Neural cell (in vitro differentiated cells): ENCODE results near the gene CCDC88C. TPM values are rescaled to one million over a fixed set of nuclear protein-coding genes. Genes with fewer than 3 reads are reported as not detected.

Source experiments
- H2AFZ ChIP-seq: fragments of 200-600, 300-800 bp; sonication (generic), shearing (Covaris generic); 2 replicates; pipeline ENCODE4 v1.6.0; 2014; ENCODE audit warnings: low read depth, mild to moderate bottlenecking, antibody characterized with exemption, low read length, moderate library complexity
- H3F3A ChIP-seq: fragments of 200-600 bp; shearing (Covaris generic); 2 replicates; pipeline ENCODE4 v1.6.1; 2016; ENCODE audit warnings: mild to moderate bottlenecking, moderate library complexity, mixed read lengths, antibody characterized with exemption, low read length; ENCODE audit not compliant: insufficient read depth, poor library complexity, severe bottlenecking
- H3K27ac ChIP-seq: fragments of 200-600, 300-800 bp; sonication (generic), shearing (Covaris generic); 2 replicates; pipeline ENCODE4 v1.5.1; 2014; ENCODE audit warnings: mild to moderate bottlenecking, low read length, moderate library complexity
- H3K27me3 ChIP-seq: fragments of 300-800, 200-600 bp; sonication (generic), shearing (Covaris generic); 2 replicates; pipeline ENCODE4 v1.6.0; 2014; ENCODE audit warnings: mild to moderate bottlenecking, low read depth, low read length, moderate library complexity; ENCODE audit not compliant: insufficient read depth
- H3K36me3 ChIP-seq: fragments of 300-800, 200-600 bp; sonication (generic), shearing (Covaris generic); 2 replicates; pipeline ENCODE4 v1.5.1; 2014; ENCODE audit warnings: mild to moderate bottlenecking, antibody characterized with exemption, low read length, moderate library complexity; ENCODE audit not compliant: insufficient read depth
- H3K4me2 ChIP-seq: fragments of 300-800, 200-600 bp; sonication (generic), shearing (Covaris generic); 2 replicates; pipeline ENCODE4 v1.6.0; 2014; ENCODE audit warnings: mild to moderate bottlenecking, low read length
- H3K4me3 ChIP-seq: fragments of 300-800, 200-600 bp; sonication (generic), shearing (Covaris generic); 2 replicates; pipeline ENCODE4 v1.5.1; 2014; ENCODE audit warnings: mild to moderate bottlenecking, low read length, moderate library complexity
- H3K79me2 ChIP-seq: fragments of 200-600 bp; shearing (Covaris generic); replicated peaks from 2 replicates; pipeline ENCODE4 v1.6.0; 2014; ENCODE audit warnings: mild to moderate bottlenecking, low read length, moderate library complexity; ENCODE audit not compliant: insufficient read depth
- H3K9ac ChIP-seq: fragments of 300-800, 200-600 bp; sonication (generic), shearing (Covaris generic); 2 replicates; pipeline ENCODE4 v1.6.1; 2016; ENCODE audit warnings: mild to moderate bottlenecking, low read length, mixed read lengths
- H3K9me2 ChIP-seq: fragments of 200-600 bp; shearing (Covaris generic); 2 replicates; pipeline ENCODE4 v1.6.1; 2016; ENCODE audit warnings: mild to moderate bottlenecking, low read length, mixed read lengths; ENCODE audit not compliant: insufficient read depth
- H3K9me3 ChIP-seq: fragments of 200-600, 300-800 bp; sonication (generic), shearing (Covaris generic); 2 replicates; pipeline ENCODE4 v1.6.1; 2016; ENCODE audit warnings: mild to moderate bottlenecking, mixed run types, low read length, moderate library complexity, mixed read lengths
- H4K20me1 ChIP-seq: fragments of 200-600 bp; shearing (Covaris generic); 2 replicates; pipeline ENCODE4 v1.6.1; 2016; ENCODE audit warnings: mild to moderate bottlenecking, mixed run types; ENCODE audit not compliant: insufficient read depth
- EP300 ChIP-seq: fragments of 450-650 bp; conservative IDR thresholded peaks from 2 replicates; pipeline ENCODE4 v1.6.1; 2014; ENCODE audit warnings: antibody characterized with exemption, mild to moderate bottlenecking, moderate library complexity; ENCODE audit not compliant: poor library complexity, severe bottlenecking
- EZH2 ChIP-seq: fragments of 200-600, 300-800 bp; shearing (Covaris generic), sonication (generic); IDR thresholded peaks from 2 replicates; pipeline ENCODE4 v1.6.1; 2014; ENCODE audit warnings: antibody characterized with exemption, low read length, borderline replicate concordance, mild to moderate bottlenecking; ENCODE audit not compliant: insufficient read depth, poor library complexity, severe bottlenecking
- MXI1 ChIP-seq: fragments of 450-650 bp; conservative IDR thresholded peaks from 2 replicates; pipeline ENCODE4 v1.6.1; 2014; ENCODE audit warnings: antibody characterized with exemption, mild to moderate bottlenecking; ENCODE audit not compliant: poor library complexity, severe bottlenecking
- POLR2AphosphoS5 ChIP-seq: IDR thresholded peaks from 2 replicates; pipeline ENCODE4 v1.6.1; 2012
- RAD21 ChIP-seq: fragments of 450-650 bp; conservative IDR thresholded peaks from 2 replicates; pipeline ENCODE4 v1.6.1; 2014; ENCODE audit warnings: antibody characterized with exemption, mild to moderate bottlenecking, moderate library complexity
- SMC3 ChIP-seq: fragments of 450-650 bp; conservative IDR thresholded peaks from 2 replicates; pipeline ENCODE4 v1.6.1; 2014; ENCODE audit warnings: antibody characterized with exemption, mild to moderate bottlenecking, moderate library complexity; ENCODE audit not compliant: poor library complexity
- TAF1 ChIP-seq: IDR thresholded peaks from 2 replicates; pipeline ENCODE4 v1.6.1; 2012; ENCODE audit warnings: low read depth
- polyA plus RNA-seq: library from polyadenylated mRNA; depleted of rRNA; stranded (reverse); fragments of >200 nt; gene quantifications from 2 replicates; pipeline ENCODE4 v1.2.3, GENCODE V29; 2014
- TF ChIP-seq, protein P1 (sequence below): fragments of 450-650 bp; IDR thresholded peaks from 2 replicates; pipeline ENCODE4 v1.5.1; 2014; ENCODE audit warnings: antibody characterized with exemption, mild to moderate bottlenecking, moderate library complexity; ENCODE audit not compliant: poor library complexity, severe bottlenecking
- TF ChIP-seq, protein P2 (sequence below): IDR thresholded peaks from 2 replicates; pipeline ENCODE4 v1.6.1; 2012; ENCODE audit warnings: borderline replicate concordance

Gene CCDC88C
- polyA plus RNA-seq, 1 donor from 2014 or later: 20.1 TPM

DNA sequence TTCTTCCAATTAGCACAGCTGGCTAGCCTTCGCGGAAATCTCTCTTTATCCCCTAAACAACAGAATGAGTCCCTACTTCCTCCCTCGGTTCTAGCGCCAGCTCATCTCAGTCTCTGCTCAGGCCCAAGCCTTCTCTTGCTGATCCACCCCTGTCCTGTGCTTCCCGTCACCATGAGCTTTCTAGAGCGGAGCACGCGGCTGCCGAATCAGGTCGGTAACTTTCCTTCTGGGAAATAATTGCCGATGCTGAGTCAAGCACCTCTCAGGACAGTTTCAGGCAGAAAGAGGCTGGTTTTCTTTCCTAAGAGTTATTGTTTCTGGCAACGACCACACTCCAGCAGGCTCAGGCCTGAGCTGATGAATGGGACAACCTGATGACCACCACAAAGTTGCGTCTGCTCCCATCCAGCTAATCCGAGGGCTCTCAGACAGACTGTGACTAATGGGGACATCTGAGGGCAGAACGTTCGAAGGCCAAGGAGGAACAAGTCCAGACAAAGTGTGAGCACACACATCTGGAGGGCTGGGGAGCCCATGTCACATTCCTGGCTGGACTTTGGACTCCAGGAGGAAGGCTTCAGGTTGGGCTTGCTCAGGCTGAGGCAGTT lies 159.5 kb downstream of the CCDC88C start:
- Histone ChIP-seq H3K79me2 (no peaks in the 10 kb centered on the region), H3K9me2 (no peaks in the 10 kb centered on the region), H4K20me1 (no peaks in the 10 kb centered on the region), H3K9me3 (no peaks in the 10 kb centered on the region), H3K9ac (no peak overlapping the region), H3K27ac (no peak overlapping the region), H2AFZ (no peak overlapping the region), H3F3A (no peaks in the 10 kb centered on the region), H3K36me3 (no peaks in the 10 kb centered on the region), H3K4me3 (no peak overlapping the region), H3K27me3 (peaks cover 4% of the 10 kb centered on the region), H3K4me2 (no peak overlapping the region)
- TF ChIP-seq RAD21 (no peak), EZH2 (no peak), POLR2AphosphoS5 (no peak), SMC3 (no peak), MXI1 (no peak), EP300 (no peak), TAF1 (no peak)

DNA sequence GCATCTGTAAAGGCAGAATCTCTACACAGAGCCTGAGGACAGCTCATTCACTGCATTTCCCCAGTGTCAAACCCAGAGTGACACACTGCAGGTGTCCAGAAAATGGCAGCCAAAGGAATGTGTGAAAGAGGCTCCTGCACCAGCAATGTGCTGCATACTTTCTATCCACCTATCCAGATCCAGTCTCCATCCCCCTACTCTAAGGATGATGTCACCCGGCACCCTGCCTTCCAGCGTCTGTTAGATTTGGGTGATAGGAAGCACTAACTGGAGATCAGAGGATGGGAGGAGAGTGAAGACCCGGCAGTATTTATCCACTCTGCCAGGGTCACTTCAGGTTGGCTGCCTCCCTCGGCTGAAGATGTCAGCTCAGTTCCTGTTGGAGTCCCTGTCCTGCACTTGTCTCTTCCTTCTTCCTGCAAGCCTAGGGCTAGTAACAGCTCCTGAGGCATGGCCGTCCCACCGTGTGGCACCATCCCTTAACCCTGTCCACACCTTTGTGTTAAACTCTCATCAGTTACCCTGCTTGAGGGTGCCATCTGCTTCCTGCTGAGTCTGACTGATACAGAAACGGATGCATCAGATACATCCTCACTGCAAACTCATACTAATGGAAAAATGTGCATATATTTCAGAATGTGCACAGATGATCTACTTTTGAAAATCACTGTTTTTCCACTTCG lies 160.2 kb downstream of the CCDC88C start:
- H3K9ac ChIP-seq: peak overlapping the region; percentile 26
- no peaks in the 10 kb centered on the region for H3K36me3 ChIP-seq
- H3K4me3 ChIP-seq: no peak overlapping the region
- TF ChIP-seq, protein P1, sequence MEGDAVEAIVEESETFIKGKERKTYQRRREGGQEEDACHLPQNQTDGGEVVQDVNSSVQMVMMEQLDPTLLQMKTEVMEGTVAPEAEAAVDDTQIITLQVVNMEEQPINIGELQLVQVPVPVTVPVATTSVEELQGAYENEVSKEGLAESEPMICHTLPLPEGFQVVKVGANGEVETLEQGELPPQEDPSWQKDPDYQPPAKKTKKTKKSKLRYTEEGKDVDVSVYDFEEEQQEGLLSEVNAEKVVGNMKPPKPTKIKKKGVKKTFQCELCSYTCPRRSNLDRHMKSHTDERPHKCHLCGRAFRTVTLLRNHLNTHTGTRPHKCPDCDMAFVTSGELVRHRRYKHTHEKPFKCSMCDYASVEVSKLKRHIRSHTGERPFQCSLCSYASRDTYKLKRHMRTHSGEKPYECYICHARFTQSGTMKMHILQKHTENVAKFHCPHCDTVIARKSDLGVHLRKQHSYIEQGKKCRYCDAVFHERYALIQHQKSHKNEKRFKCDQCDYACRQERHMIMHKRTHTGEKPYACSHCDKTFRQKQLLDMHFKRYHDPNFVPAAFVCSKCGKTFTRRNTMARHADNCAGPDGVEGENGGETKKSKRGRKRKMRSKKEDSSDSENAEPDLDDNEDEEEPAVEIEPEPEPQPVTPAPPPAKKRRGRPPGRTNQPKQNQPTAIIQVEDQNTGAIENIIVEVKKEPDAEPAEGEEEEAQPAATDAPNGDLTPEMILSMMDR: no peak
- TF ChIP-seq TAF1: no peak
- H3K4me2 ChIP-seq: peak overlapping the region; percentile 25
- H3K9me3 ChIP-seq: no peaks in the 10 kb centered on the region
- H3K9me2 ChIP-seq: no peaks in the 10 kb centered on the region
- no peaks in the 10 kb centered on the region for H3F3A ChIP-seq
- no peaks in the 10 kb centered on the region for H4K20me1 ChIP-seq
- peak overlapping the region; percentile 51 for H2AFZ ChIP-seq
- H3K27ac ChIP-seq: peak overlapping the region; percentile 31
- H3K79me2 ChIP-seq: no peaks in the 10 kb centered on the region
- peaks cover 4% of the 10 kb centered on the region for H3K27me3 ChIP-seq

DNA sequence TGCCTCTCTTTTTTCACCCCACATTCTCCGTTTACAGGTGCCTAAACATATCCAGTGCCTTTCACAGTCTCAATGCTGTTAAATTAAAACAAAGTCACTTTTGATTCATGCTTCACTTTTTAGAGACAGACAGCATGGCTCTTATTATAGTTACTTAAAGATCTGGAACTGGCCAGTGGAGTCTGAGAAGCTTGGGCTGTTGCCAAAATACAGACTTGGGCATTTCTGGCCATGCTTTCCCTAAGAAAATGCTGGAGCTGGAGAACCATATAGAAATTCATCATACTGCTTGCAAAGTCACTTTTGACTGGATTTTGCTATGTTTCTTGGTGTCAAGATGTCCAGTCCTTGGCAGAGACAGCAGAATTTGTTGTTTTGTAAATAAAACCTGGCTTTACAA lies 161.0 kb downstream of the CCDC88C start:
- TF ChIP-seq, protein P2, sequence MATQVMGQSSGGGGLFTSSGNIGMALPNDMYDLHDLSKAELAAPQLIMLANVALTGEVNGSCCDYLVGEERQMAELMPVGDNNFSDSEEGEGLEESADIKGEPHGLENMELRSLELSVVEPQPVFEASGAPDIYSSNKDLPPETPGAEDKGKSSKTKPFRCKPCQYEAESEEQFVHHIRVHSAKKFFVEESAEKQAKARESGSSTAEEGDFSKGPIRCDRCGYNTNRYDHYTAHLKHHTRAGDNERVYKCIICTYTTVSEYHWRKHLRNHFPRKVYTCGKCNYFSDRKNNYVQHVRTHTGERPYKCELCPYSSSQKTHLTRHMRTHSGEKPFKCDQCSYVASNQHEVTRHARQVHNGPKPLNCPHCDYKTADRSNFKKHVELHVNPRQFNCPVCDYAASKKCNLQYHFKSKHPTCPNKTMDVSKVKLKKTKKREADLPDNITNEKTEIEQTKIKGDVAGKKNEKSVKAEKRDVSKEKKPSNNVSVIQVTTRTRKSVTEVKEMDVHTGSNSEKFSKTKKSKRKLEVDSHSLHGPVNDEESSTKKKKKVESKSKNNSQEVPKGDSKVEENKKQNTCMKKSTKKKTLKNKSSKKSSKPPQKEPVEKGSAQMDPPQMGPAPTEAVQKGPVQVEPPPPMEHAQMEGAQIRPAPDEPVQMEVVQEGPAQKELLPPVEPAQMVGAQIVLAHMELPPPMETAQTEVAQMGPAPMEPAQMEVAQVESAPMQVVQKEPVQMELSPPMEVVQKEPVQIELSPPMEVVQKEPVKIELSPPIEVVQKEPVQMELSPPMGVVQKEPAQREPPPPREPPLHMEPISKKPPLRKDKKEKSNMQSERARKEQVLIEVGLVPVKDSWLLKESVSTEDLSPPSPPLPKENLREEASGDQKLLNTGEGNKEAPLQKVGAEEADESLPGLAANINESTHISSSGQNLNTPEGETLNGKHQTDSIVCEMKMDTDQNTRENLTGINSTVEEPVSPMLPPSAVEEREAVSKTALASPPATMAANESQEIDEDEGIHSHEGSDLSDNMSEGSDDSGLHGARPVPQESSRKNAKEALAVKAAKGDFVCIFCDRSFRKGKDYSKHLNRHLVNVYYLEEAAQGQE: no peak
- TF ChIP-seq SMC3 (no peak), MXI1 (no peak), EZH2 (no peak), RAD21 (no peak), TAF1 (no peak)
- TF ChIP-seq, protein P1: no peak
- peak overlapping the region; percentile 25 for H3K4me2 ChIP-seq

More for the DNA sequence above, 161.0 kb downstream of the CCDC88C start:
- H3K27ac ChIP-seq: no peak overlapping the region
- H3K9me2 ChIP-seq: no peaks in the 10 kb centered on the region
- no peaks in the 10 kb centered on the region for H3K9me3 ChIP-seq
- no peaks in the 10 kb centered on the region for H3K79me2 ChIP-seq
- peak overlapping the region; percentile 26 for H3K9ac ChIP-seq
- H4K20me1 ChIP-seq: no peaks in the 10 kb centered on the region
- no peak overlapping the region for H2AFZ ChIP-seq
- H3K27me3 ChIP-seq: peaks cover 4% of the 10 kb centered on the region
- H3K4me3 ChIP-seq: no peak overlapping the region
- H3F3A ChIP-seq: no peaks in the 10 kb centered on the region
- H3K36me3 ChIP-seq: no peaks in the 10 kb centered on the region
